Peyer's patch (tissue), 4 donors: ENCODE measurements around the gene ADAMTS2. TPM values are rescaled to one million over a fixed set of nuclear protein-coding genes. Genes with fewer than 3 reads are reported as not detected.

Source experiments
- DNase-seq, 3 donors: peaks; one replicate each; pipeline ENCODE4 v3.0.0-alpha.2; 2017 to 2019
- H3K27ac ChIP-seq, 4 donors: fragments of 200-600 bp; sonication (generic); one replicate each; pipeline ENCODE4 v1.5.1; 2016 to 2019
- H3K27me3 ChIP-seq, 2 donors: fragments of 200-600 bp; sonication (generic); one replicate each; pipeline ENCODE4 v1.5.1; 2019
- H3K36me3 ChIP-seq, 3 donors: fragments of 200-600 bp; sonication (generic); one replicate each; pipeline ENCODE4 v1.5.1; 2016 to 2019
- H3K4me1 ChIP-seq, 4 donors: fragments of 200-600 bp; sonication (generic); one replicate each; pipeline ENCODE4 v1.5.1; 2016 to 2019
- H3K4me3 ChIP-seq, 4 donors: fragments of 200-600 bp; sonication (generic); 1 replicate in 3 of 4; 2 replicates in 1 of 4; pipeline ENCODE4 v1.5.1; 2016 to 2019; ENCODE audit warnings: mild to moderate bottlenecking in 1 of 4
- H3K9me3 ChIP-seq, 4 donors: fragments of 200-600 bp; sonication (generic); one replicate each; pipeline ENCODE4 v1.5.1; 2016 to 2019; ENCODE audit warnings: mild to moderate bottlenecking in 1 of 4
- POLR2A ChIP-seq, 2 donors: fragments of 450-650 bp; IDR thresholded peaks; one replicate each; pipeline ENCODE4 v1.5.1; 2017; ENCODE audit warnings: antibody characterized with exemption in 2 of 2, mild to moderate bottlenecking in 2 of 2, moderate library complexity in 2 of 2
- total RNA-seq, 4 donors: library from RNA; depleted of rRNA; stranded (reverse); fragments of >200 nt; gene quantifications; one replicate each; pipeline ENCODE4 v1.1.0, GENCODE V29; 2016
- TF ChIP-seq, protein P1 (sequence below), 6 experiments: fragments of 450-650 bp in 4 of 6; fragments of 200-600 bp in 2 of 6; sonication (generic) in 1 of 6; IDR thresholded peaks; one replicate each; pipeline ENCODE4 v1.5.1; 2017 to 2019; ENCODE audit warnings: antibody characterized with exemption in 6 of 6, mild to moderate bottlenecking in 3 of 6, moderate library complexity in 1 of 6

ADAMTS2 gene
- total RNA-seq, 4 donors from 2014 or later, result 5.3 to 90.0 (median 9.5) TPM

DNA sequence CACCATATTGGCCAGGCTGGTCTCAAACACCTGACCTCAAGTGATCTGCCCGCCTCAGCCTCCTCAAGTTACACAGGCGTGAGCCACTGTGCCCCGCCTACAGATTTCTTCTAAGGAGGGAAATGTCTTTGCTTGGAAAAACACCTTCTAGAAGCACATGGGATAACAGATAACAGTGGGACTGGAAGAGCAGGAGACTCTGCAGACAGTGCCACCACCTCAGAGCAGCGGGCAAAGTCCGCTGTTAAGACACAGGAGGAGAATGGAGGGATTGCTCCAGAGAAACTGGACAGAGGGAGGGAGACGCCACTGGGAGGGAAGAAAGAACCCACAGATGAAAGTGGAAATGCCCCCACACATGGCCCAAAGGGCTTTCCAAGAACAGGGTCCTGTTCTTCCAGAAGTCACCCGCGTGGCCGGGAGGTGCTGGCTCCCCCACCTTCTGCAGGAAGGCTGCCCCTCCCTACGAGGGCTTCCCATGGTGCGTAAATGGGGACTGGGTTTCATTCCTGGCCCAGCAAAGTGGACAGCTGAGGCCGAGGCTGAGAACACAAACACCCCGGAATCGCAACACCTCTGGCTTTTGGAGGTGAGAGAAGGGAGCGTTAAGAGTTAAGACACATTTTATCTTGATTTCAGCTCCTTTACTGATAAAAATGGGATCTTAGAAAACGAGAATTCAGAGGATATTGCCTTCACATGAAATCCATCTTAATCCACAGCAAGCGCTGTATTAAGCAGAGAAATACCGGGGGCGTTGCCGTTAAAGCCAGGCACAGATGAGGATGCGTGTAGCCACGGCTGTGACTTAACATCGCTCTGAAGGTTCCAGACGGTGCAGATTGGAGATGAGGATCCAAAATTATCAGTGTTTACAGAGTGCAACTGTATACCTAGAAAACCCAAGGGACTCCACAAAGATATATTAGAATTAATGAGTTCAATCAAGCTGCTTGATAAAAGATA is 11.2 kb downstream of the ADAMTS2 start:
- no peak for DNase-seq

GRCh38 chr5:179332741-179333290 is 12.4 kb downstream of the ADAMTS2 start:
- H3K9me3 ChIP-seq, result no peaks in the 10 kb centered on the region
- no peaks in the 10 kb centered on the region for H3K4me1 ChIP-seq
- H3K4me3 ChIP-seq, result no peak overlapping the region
- H3K36me3 ChIP-seq, result no peaks in the 10 kb centered on the region
- H3K27me3 ChIP-seq, result no peaks in the 10 kb centered on the region
- DNase-seq, result no peak
- TF ChIP-seq POLR2A (IDR thresholded peaks at IDR 0.05), result no peak
- TF ChIP-seq, protein P1, sequence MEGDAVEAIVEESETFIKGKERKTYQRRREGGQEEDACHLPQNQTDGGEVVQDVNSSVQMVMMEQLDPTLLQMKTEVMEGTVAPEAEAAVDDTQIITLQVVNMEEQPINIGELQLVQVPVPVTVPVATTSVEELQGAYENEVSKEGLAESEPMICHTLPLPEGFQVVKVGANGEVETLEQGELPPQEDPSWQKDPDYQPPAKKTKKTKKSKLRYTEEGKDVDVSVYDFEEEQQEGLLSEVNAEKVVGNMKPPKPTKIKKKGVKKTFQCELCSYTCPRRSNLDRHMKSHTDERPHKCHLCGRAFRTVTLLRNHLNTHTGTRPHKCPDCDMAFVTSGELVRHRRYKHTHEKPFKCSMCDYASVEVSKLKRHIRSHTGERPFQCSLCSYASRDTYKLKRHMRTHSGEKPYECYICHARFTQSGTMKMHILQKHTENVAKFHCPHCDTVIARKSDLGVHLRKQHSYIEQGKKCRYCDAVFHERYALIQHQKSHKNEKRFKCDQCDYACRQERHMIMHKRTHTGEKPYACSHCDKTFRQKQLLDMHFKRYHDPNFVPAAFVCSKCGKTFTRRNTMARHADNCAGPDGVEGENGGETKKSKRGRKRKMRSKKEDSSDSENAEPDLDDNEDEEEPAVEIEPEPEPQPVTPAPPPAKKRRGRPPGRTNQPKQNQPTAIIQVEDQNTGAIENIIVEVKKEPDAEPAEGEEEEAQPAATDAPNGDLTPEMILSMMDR (IDR thresholded peaks at IDR 0.05), result no peak
- H3K27ac ChIP-seq, result no peak overlapping the region

More for the DNA sequence above, 11.2 kb downstream of the ADAMTS2 start:
- Histone ChIP-seq H3K4me3 (no peak overlapping the region), H3K27me3 (no peaks in the 10 kb centered on the region), H3K4me1 (no peaks in the 10 kb centered on the region), H3K27ac (no peak overlapping the region), H3K36me3 (no peaks in the 10 kb centered on the region), H3K9me3 (no peaks in the 10 kb centered on the region)
- TF ChIP-seq POLR2A (IDR thresholded peaks at IDR 0.05), result no peak
- TF ChIP-seq, protein P1 (IDR thresholded peaks at IDR 0.05), result no peak

DNA sequence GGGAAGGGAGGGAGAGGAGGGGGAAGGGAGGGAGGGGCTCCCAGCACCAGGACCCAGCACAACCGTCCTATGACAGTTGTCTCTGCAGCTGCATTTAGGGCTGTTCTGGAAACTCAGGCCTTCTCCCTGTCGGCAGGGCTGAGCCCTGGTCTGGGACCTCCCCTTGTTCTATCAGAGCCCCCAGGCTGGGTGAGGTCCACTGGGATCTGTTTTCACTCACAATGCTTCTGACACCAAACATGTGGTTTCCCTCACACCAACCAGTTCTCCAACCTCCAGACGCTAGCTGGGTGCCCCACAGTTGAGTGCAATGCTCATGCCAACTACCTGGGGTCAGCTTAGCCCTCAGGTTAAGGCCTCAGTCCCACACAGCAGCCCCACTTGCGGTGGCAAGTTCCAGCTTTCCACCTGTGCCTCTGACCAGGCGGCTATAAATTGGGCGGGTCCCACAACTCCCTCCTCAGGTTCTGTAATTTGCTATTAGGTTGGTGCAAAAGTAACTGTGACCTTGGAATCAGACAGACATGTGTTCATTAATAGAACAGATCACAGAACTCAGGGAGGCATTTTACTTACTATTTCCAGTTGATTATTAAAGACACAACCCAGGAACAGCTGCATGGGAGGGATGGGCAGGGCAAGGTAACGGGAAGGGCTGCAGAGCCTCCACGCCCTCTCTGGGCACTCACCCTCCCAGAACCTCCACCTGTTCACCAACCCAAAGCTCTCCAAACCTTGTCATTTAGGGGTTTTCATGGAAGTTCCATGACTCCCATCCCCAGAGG is 13.5 kb downstream of the ADAMTS2 start:
- Histone ChIP-seq H3K9me3 (no peaks in the 10 kb centered on the region), H3K4me1 (no peaks in the 10 kb centered on the region), H3K27me3 (no peaks in the 10 kb centered on the region), H3K27ac (no peak overlapping the region), H3K4me3 (no peak overlapping the region), H3K36me3 (no peaks in the 10 kb centered on the region)
- DNase-seq, result no peak
- TF ChIP-seq, protein P1 (IDR thresholded peaks at IDR 0.05), result no peak
- TF ChIP-seq POLR2A (IDR thresholded peaks at IDR 0.05), result no peak

GRCh38 chr5:179330186-179330900 is 14.9 kb downstream of the ADAMTS2 start:
- H3K27me3 ChIP-seq, result no peaks in the 10 kb centered on the region
- no peak overlapping the region for H3K27ac ChIP-seq
- no peaks in the 10 kb centered on the region for H3K36me3 ChIP-seq
- no peaks in the 10 kb centered on the region for H3K9me3 ChIP-seq
- no peaks in the 10 kb centered on the region for H3K4me1 ChIP-seq
- TF ChIP-seq, protein P1 (IDR thresholded peaks at IDR 0.05), result no peak
- no peak for TF ChIP-seq POLR2A (IDR thresholded peaks at IDR 0.05)
- no peak overlapping the region for H3K4me3 ChIP-seq
- no peak for DNase-seq

GRCh38 chr5:179328291-179328690 is 17.0 kb downstream of the ADAMTS2 start:
- no peaks in the 10 kb centered on the region for H3K36me3 ChIP-seq
- H3K27me3 ChIP-seq, result no peaks in the 10 kb centered on the region
- H3K9me3 ChIP-seq, result no peaks in the 10 kb centered on the region
- H3K4me1 ChIP-seq, result no peaks in the 10 kb centered on the region
- no peak overlapping the region for H3K27ac ChIP-seq
- H3K4me3 ChIP-seq, result no peak overlapping the region
- peak in 1 of 3 donors; percentile 11 for DNase-seq
- no peak for TF ChIP-seq POLR2A (IDR thresholded peaks at IDR 0.05)
- TF ChIP-seq, protein P1 (IDR thresholded peaks at IDR 0.05), result no peak
